Gastrocnemius medialis (tissue), 4 donors: Measurements from ENCODE around the gene RAB20.

ENCODE experiments used
- CTCF ChIP-seq, 5 experiments: fragments of 450-650 bp in 3 of 5; fragments of 200-600 bp in 2 of 5; sonication (generic) in 2 of 5; IDR thresholded peaks in 4 of 5; conservative IDR thresholded peaks in 1 of 5; 1 replicate in 4 of 5; 2 replicates in 1 of 5; pipeline ENCODE4 v1.5.1; 2016 to 2019; ENCODE audit warnings: antibody characterized with exemption in 5 of 5, mild to moderate bottlenecking in 3 of 5, moderate library complexity in 3 of 5
- POLR2A ChIP-seq, 2 donors: fragments of 450-650 bp; IDR thresholded peaks; one replicate each; pipeline ENCODE4 v1.6.1; 2017; ENCODE audit warnings: antibody characterized with exemption in 2 of 2, mild to moderate bottlenecking in 2 of 2, moderate library complexity in 2 of 2

- TF ChIP-seq CTCF (IDR thresholded peaks at IDR 0.05 in 4 of 5, conservative IDR thresholded peaks at IDR 0.05 in 1 of 5) = no peak
- no peak for TF ChIP-seq POLR2A (IDR thresholded peaks at IDR 0.05)
These were observed 5.3 kb downstream of the RAB20 start for GRCh38 chr13:110556224-110556606.
